Loucy (cell line): ENCODE measurements around the gene MAML2.

Experiments
- H2AFZ ChIP-seq: fragments of 200-600 bp; sonication (generic); 2 replicates; pipeline ENCODE4 v1.6.0; 2016; ENCODE audit warnings: antibody characterized with exemption, mild to moderate bottlenecking, low read length, moderate library complexity
- H3F3A ChIP-seq: fragments of 200-600 bp; 2 replicates; pipeline ENCODE4 v1.6.0; 2016; ENCODE audit warnings: antibody characterized with exemption, low read depth, mild to moderate bottlenecking
- H3K27me3 ChIP-seq: fragments of 200-600 bp; sonication (generic); 2 replicates; pipeline ENCODE4 v1.6.1; 2014; ENCODE audit warnings: low read length, mild to moderate bottlenecking; ENCODE audit not compliant: insufficient read depth, poor library complexity, severe bottlenecking
- H3K36me3 ChIP-seq: fragments of 200-600 bp; sonication (generic); 2 replicates; pipeline ENCODE4 v1.6.1; 2016; ENCODE audit warnings: low read length; ENCODE audit not compliant: insufficient read depth
- H3K4me1 ChIP-seq: fragments of 200-600 bp; sonication (generic); 2 replicates; pipeline ENCODE4 v1.5.1; 2014; ENCODE audit warnings: low read length, mild to moderate bottlenecking; ENCODE audit not compliant: insufficient read depth, poor library complexity, severe bottlenecking
- H3K4me2 ChIP-seq: fragments of 200-600 bp; sonication (generic); 2 replicates; pipeline ENCODE4 v1.6.0; 2014; ENCODE audit warnings: antibody characterized with exemption, low read length, low read depth, mild to moderate bottlenecking; ENCODE audit not compliant: poor library complexity, severe bottlenecking
- H3K4me3 ChIP-seq: fragments of 200-600 bp; sonication (generic); 2 replicates; pipeline ENCODE4 v1.5.1; 2014; ENCODE audit warnings: low read length, mild to moderate bottlenecking, mixed read lengths; ENCODE audit not compliant: poor library complexity, severe bottlenecking
- H3K79me2 ChIP-seq: fragments of 200-600 bp; sonication (generic); 2 replicates; pipeline ENCODE4 v1.6.1; 2014; ENCODE audit warnings: low read length; ENCODE audit not compliant: insufficient read depth
- H3K9ac ChIP-seq: fragments of 200-600 bp; sonication (generic); 2 replicates; pipeline ENCODE4 v1.6.0; 2014; ENCODE audit warnings: mild to moderate bottlenecking, low read depth, low read length, moderate library complexity; ENCODE audit not compliant: poor library complexity, severe bottlenecking
- H3K9me2 ChIP-seq: fragments of 200-600 bp; sonication (generic); replicated peaks from 2 replicates; pipeline ENCODE4 v1.6.1; 2016; ENCODE audit warnings: low read depth, low read length, mixed read lengths
- H3K9me3 ChIP-seq: fragments of 200-600 bp; sonication (generic); 2 replicates; pipeline ENCODE4 v1.6.1; 2014; ENCODE audit warnings: mild to moderate bottlenecking, antibody characterized with exemption, low read length, low read depth; ENCODE audit not compliant: insufficient read depth
- H4K20me1 ChIP-seq: fragments of 200-600 bp; sonication (generic); 2 replicates; pipeline ENCODE4 v1.6.0; 2014; ENCODE audit warnings: antibody characterized with exemption, low read length, mild to moderate bottlenecking; ENCODE audit not compliant: insufficient read depth, poor library complexity, severe bottlenecking
- CTCF ChIP-seq: fragments of 200-600 bp; sonication (generic); conservative IDR thresholded peaks from 2 replicates; pipeline ENCODE4 v1.5.1; 2014; ENCODE audit warnings: mild to moderate bottlenecking, antibody characterized with exemption, low read length
- EZH2phosphoT487 ChIP-seq: fragments of 200-600 bp; IDR thresholded peaks from 2 replicates; pipeline ENCODE4 v1.6.1; 2018; ENCODE audit warnings: antibody characterized with exemption, mild to moderate bottlenecking, moderate library complexity, borderline replicate concordance

The MAML2 gene

GRCh38 chr11:96203567-96204365, 139.2 kb downstream of the MAML2 start:
- no peak overlapping the region for H3K9ac ChIP-seq
- no peak for TF ChIP-seq CTCF
- no peak for TF ChIP-seq EZH2phosphoT487
- no peak overlapping the region for H2AFZ ChIP-seq
- H3K4me2 ChIP-seq = no peak overlapping the region
- H3K4me1 ChIP-seq = peaks cover 25% of the 10 kb centered on the region
- H3K27me3 ChIP-seq = no peaks in the 10 kb centered on the region
- peaks cover 12% of the 10 kb centered on the region for H3F3A ChIP-seq
- H4K20me1 ChIP-seq = no peaks in the 10 kb centered on the region
- H3K9me3 ChIP-seq = no peaks in the 10 kb centered on the region
- no peaks in the 10 kb centered on the region for H3K9me2 ChIP-seq
- no peaks in the 10 kb centered on the region for H3K36me3 ChIP-seq
- H3K4me3 ChIP-seq = no peak overlapping the region
- no peaks in the 10 kb centered on the region for H3K79me2 ChIP-seq

- Histone ChIP-seq H3K4me1 (no peaks in the 10 kb centered on the region), H3K36me3 (no peaks in the 10 kb centered on the region), H3K4me2 (no peak overlapping the region), H3F3A (no peaks in the 10 kb centered on the region), H3K4me3 (no peak overlapping the region), H3K9ac (no peak overlapping the region), H4K20me1 (no peaks in the 10 kb centered on the region), H3K9me3 (no peaks in the 10 kb centered on the region), H3K9me2 (no peaks in the 10 kb centered on the region), H3K79me2 (no peaks in the 10 kb centered on the region), H2AFZ (no peak overlapping the region), H3K27me3 (no peaks in the 10 kb centered on the region)
- TF ChIP-seq EZH2phosphoT487 (no peak), CTCF (no peak)
These were observed 142.8 kb downstream of the MAML2 start for GRCh38 chr11:96200243-96200642.

- Histone ChIP-seq H4K20me1 (no peaks in the 10 kb centered on the region), H3K4me1 (peaks cover 2% of the 10 kb centered on the region)
These were observed 143.4 kb downstream of the MAML2 start for GRCh38 chr11:96199563-96200025.

More at GRCh38 chr11:96199563-96200025, 143.4 kb downstream of the MAML2 start:
- no peaks in the 10 kb centered on the region for H3K36me3 ChIP-seq
- H3K79me2 ChIP-seq = no peaks in the 10 kb centered on the region
- H2AFZ ChIP-seq = no peak overlapping the region
- H3K27me3 ChIP-seq = no peaks in the 10 kb centered on the region
- H3K9ac ChIP-seq = no peak overlapping the region
- no peaks in the 10 kb centered on the region for H3K9me2 ChIP-seq
- no peaks in the 10 kb centered on the region for H3K9me3 ChIP-seq
- no peak overlapping the region for H3K4me2 ChIP-seq
- H3F3A ChIP-seq = no peaks in the 10 kb centered on the region
- TF ChIP-seq CTCF (no peak), EZH2phosphoT487 (no peak)
- H3K4me3 ChIP-seq = no peak overlapping the region
